Renal pelvis (tissue), 4 donors: ENCODE data around the gene CAMSAP1. TPM values are rescaled to one million over a fixed set of nuclear protein-coding genes. Genes with fewer than 3 reads are reported as not detected.

Experiments
- DNase-seq: peaks from one replicate; pipeline ENCODE4 v3.0.0-alpha.2; 2013
- polyA plus RNA-seq, 3 donors: library from polyadenylated mRNA; unstranded; fragments of 120-200 nt; gene quantifications; one replicate each; pipeline ENCODE4 v1.2.1, GENCODE V29; 2013; ENCODE audit not compliant: insufficient read length in 3 of 3

Gene CAMSAP1
- polyA plus RNA-seq, 3 donors: 22.0 to 29.0 (median 26.0) TPM

DNA sequence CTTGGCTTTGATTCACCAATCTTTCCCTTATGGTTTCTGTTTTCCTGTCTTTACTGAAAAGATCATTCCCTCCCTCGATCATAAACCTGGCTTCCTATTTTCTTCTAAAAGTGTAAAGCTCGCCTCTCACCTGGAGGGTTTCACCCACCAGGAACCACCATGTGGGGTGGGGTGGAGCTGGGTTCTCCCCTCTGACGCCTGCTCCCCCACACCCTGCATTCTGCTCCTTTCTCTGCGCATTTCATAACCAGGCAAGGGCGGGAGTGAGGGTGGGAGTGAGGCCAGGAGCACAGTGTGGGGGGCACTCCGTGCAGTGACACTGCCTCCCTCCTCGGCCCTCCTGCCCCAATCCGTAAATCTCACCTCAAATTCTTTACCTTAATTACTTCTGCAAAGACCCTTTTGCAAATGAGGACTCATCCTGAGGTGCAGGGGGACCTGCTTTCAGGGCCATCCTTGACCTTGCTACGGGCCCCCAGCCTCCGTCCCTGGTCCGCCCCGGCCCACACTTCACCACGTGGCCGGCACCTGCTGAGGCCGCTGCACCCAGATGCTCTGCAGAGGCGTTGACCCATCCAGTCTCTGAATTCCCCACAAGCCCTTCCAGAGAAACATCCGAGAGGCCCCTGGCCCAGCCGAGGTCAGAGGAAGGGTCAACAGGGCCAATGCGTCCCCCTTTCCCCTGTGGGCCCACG lies 146.0 kb downstream of the CAMSAP1 start:
- no peak for DNase-seq

DNA sequence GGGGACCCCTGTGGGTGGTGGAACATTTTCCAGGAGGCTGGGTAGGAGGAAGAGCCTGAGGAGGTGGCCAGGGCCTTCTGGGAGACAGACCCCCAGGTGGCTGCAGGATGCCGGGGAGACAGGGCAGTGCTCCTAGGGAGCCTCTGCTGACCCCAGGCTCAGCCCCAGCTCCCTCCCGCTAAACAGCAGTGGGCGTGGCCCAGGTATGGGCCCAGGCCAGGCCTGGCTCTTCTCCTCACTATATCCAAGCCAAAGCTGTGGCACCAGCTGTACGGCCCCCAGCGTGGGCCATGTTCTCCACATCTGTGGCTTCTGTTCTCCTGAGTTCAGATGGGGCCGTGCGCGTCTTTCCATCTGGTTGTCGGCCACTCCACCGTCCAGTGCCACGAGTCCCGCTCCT lies 146.9 kb downstream of the CAMSAP1 start:
- DNase-seq: no peak

- DNase-seq: no peak
These were observed 147.6 kb downstream of the CAMSAP1 start for GRCh38 chr9:135759676-135760300.

DNA sequence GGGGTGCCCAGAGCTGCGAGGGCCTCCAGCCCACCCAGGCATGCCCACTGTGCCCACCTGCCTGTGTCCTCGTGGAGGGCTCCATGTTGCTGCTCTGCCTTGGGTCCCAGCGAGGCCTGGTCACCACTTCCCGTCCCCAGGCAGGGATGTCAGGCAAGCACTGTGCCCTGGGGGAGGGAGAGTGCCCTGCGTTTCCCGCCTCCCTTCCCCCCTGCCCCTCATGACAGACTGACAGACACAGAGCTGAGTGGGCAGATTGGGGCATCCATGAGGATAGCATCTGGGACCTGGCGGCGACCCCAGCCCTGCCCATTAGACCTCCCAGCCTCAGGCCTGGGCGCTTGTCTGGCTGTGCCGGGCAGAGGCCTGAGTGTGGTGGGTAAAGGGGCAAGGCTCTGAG lies 148.5 kb downstream of the CAMSAP1 start:
- no peak for DNase-seq

Other genes with a start within 250 kb of the CAMSAP1 start
- gene LCN9, start 244.2 kb downstream of the CAMSAP1 start, polyA plus RNA-seq: not detected
- not detected for gene SOHLH1, start 208.1 kb downstream of the CAMSAP1 start, polyA plus RNA-seq
- gene KCNT1, start 205.4 kb downstream of the CAMSAP1 start, polyA plus RNA-seq: under 1 TPM; 0.09 to 0.90 (median 0.11) TPM
- 10 to 100 TPM; 32.7 to 38.1 (median 32.8) TPM for gene UBAC1, start 53.8 kb upstream of the CAMSAP1 start, polyA plus RNA-seq
- gene NACC2, start 187.7 kb upstream of the CAMSAP1 start, polyA plus RNA-seq: 1 to 10 TPM; 8.7 to 9.3 (median 9.1) TPM
- gene TMEM250, start 211.3 kb upstream of the CAMSAP1 start, polyA plus RNA-seq: 10 to 100 TPM; 19.9 to 24.5 (median 23.2) TPM